OCI-LY7 (cell line): Measurements from ENCODE around the gene GREB1.

Experiments
- EZH2phosphoT487 ChIP-seq: fragments of 200-600 bp; sonication (generic); IDR thresholded peaks from 2 replicates; pipeline ENCODE4 v1.6.1; 2018; ENCODE audit warnings: low read depth, borderline replicate concordance, mild to moderate bottlenecking, mixed run types, antibody characterized with exemption, low read length, moderate library complexity, mixed read lengths
- TF ChIP-seq, protein P1 (sequence below): fragments of 200-600 bp; sonication (generic); conservative IDR thresholded peaks from 2 replicates; pipeline ENCODE4 v1.5.1; 2014; ENCODE audit warnings: mild to moderate bottlenecking, antibody characterized with exemption, low read length, moderate library complexity, mixed read lengths

DNA sequence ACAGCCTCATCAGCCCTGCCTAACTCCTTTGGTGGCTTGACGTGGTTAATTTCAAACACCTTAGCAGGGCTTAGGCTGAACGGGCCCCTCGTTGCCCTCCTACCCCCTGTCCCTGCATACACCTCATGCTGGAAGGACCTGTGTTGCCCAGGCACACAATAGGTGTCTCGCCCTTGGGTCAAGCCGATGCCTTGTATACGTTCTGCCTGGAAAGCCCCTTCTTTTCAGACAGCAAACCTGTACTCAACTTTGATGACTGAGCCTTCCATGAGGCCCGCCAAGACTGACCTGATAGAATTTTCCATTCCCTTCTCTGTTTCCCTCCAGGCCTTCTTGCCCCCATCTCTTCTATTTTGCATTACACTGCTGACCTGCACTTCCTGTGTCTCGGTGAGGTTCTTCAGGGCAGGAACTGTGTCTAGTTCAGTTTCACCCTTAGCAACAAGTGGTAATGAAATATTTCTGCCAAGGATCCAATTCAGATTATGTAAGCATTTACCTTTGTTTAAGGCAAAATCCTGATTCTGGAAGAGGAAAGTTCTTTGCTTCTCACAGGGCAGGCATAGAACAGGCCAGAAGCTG is 7.9 kb downstream of the GREB1 start:
- TF ChIP-seq, protein P1, sequence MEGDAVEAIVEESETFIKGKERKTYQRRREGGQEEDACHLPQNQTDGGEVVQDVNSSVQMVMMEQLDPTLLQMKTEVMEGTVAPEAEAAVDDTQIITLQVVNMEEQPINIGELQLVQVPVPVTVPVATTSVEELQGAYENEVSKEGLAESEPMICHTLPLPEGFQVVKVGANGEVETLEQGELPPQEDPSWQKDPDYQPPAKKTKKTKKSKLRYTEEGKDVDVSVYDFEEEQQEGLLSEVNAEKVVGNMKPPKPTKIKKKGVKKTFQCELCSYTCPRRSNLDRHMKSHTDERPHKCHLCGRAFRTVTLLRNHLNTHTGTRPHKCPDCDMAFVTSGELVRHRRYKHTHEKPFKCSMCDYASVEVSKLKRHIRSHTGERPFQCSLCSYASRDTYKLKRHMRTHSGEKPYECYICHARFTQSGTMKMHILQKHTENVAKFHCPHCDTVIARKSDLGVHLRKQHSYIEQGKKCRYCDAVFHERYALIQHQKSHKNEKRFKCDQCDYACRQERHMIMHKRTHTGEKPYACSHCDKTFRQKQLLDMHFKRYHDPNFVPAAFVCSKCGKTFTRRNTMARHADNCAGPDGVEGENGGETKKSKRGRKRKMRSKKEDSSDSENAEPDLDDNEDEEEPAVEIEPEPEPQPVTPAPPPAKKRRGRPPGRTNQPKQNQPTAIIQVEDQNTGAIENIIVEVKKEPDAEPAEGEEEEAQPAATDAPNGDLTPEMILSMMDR: no peak
- TF ChIP-seq EZH2phosphoT487: no peak
